HEK293T (cell line): ENCODE results near the gene SPEN.
"Not testable (repeated sequence)": the region's sequence is repeated elsewhere in the genome, so short reads cannot be mapped to it uniquely, and the experiment has no call there.

Experiments used
- BHLHE40 ChIP-seq: fragments of 450-650 bp; IDR thresholded peaks from 2 replicates; pipeline ENCODE4 v1.6.1; 2016; ENCODE audit warnings: mild to moderate bottlenecking, moderate library complexity, borderline replicate concordance
- CTBP1 ChIP-seq: fragments of 450-650 bp; IDR thresholded peaks from 2 replicates; pipeline ENCODE4 v1.6.1; 2016; ENCODE audit warnings: borderline replicate concordance
- ELF4 ChIP-seq: fragments of 450-650 bp; IDR thresholded peaks from 2 replicates; pipeline ENCODE4 v1.6.1; 2017; ENCODE audit warnings: antibody characterized with exemption
- ZNF384 ChIP-seq: fragments of 450-650 bp; IDR thresholded peaks from 2 replicates; pipeline ENCODE4 v1.6.1; 2016

GRCh38 chr1:15926448-15926847 is 78.9 kb downstream of the SPEN start:
- TF ChIP-seq ZNF384, CTBP1, BHLHE40, ELF4: not testable (repeated sequence)
